ENCODE measurements around the gene ABCF2.

ABCF2 gene

DNA sequence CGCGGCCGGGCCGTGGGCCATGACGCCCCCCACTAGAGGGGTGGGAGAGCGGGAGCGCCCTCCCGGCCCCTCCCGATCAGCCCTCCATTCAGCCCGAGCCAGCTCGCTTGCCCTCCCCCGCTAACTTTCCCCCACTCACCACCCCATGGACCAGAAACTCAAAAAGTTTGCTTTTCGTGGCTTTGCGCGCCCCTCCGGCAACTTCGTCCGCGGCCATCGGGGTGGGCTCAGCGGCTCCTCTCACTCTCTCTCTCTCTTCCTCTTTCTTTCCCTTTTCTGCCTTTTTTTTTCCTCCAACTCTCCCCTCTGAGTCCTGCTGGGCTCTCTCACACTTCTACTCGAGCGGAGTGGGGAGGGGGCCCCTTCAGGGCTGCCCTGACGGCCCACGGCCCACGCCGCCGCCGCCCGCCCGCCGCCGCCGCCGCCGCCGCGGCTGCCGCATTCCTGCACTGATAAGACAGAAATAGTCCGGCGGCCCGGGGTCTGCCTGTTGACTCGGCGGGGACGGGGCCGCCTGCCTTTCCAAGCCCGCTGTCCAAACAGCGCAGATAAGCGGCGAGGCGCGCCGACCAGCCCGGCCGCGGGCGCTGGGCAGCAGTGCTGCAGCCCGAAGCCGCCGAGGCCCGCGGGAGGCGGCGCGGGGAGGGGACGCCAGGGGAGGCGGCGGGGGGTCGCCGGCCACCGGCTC is 21.5 kb upstream of the ABCF2 start, which contains the start of gene SMARCD3:
SMARCD3 (minus strand) TSS at position 349 of the 688 bp plus-strand sequence; CDS start at position 217, 132 bp downstream.
- no peak for DNase-seq (ENCODE audit: extremely low read depth, low read depth)
- TF ChIP-seq, protein P1, sequence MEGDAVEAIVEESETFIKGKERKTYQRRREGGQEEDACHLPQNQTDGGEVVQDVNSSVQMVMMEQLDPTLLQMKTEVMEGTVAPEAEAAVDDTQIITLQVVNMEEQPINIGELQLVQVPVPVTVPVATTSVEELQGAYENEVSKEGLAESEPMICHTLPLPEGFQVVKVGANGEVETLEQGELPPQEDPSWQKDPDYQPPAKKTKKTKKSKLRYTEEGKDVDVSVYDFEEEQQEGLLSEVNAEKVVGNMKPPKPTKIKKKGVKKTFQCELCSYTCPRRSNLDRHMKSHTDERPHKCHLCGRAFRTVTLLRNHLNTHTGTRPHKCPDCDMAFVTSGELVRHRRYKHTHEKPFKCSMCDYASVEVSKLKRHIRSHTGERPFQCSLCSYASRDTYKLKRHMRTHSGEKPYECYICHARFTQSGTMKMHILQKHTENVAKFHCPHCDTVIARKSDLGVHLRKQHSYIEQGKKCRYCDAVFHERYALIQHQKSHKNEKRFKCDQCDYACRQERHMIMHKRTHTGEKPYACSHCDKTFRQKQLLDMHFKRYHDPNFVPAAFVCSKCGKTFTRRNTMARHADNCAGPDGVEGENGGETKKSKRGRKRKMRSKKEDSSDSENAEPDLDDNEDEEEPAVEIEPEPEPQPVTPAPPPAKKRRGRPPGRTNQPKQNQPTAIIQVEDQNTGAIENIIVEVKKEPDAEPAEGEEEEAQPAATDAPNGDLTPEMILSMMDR (IDR thresholded peaks at IDR 0.05; ENCODE audit: low read depth, low read length), result no peak

GRCh38 chr7:151247611-151248345 is 20.8 kb upstream of the ABCF2 start:
- no peak for DNase-seq (ENCODE audit: extremely low read depth, low read depth)
- TF ChIP-seq, protein P1 (IDR thresholded peaks at IDR 0.05; ENCODE audit: low read depth, low read length), result no peak

DNA sequence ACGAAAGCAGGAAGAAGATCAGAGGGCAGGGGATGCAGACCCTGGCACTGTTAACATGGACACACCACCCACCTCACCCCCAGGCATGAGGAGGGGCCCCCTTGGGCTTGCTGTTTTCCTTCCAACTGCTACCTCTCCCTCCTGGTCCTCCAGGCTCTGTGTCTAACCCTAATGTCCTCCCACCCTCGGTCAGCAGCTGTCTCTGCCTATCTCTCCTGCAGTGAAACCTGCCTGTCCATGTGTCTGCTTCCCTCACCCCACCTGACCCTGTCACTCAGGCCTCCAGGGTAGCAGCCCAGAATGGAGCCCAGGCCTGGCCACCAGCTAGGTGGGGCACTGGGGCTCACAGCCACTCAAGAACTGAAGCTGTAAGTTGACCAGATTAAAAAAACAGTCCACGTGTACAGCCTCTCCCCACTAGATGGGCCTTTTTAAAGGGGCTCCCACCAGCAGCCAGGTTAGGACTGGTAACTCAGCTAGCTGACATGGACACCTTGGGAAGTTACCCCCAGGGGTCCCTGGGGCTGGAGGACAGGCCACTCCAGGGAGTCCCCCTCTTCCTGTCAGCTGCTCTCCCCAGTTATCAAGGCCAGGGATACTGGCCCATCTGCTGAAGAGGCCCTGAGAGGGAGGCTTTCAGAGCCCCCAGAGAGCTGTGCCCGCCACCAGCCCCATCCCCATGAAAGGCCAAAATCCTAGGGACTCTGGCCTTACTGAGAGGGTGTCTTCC is 20.0 kb upstream of the ABCF2 start:
- DNase-seq (ENCODE audit: extremely low read depth, low read depth), result no peak
- TF ChIP-seq, protein P1 (IDR thresholded peaks at IDR 0.05; ENCODE audit: low read depth, low read length), result no peak

DNA sequence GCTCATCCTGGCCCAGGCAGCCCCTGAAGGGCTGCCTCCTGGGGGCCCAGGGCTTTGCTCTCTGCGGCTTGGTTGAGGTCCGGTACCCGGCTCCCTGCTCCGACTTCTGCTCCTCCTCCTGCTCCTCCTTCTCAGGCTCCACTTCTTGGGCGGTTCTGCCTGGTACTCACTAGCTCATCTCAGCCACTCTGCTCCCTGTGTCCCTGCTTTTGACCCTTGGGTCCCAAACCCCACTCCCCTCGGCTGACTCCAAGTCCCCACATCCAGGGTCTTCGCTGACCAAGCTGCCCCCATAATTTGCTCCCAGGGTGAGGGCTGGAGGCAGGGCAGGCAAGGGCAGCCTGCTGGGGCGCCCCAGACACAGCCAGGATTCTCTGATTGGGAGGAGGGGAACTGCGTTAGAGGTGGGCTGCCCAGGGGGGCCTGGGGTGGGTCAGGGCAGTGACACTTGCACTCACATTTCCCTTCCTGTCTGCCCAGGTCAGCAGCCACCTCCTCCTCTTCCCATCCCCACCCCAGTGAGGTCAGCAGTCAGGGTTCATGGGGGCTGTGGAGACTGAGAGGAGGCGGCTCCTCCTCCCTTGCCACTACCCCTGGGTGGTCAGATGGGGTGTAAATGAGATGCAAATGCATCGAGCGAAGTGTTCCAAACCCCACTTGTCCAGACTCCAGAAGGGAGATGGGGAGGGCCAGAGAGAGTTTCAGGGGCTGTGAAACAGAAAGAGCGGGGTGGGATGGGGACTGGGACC is 19.3 kb upstream of the ABCF2 start:
- TF ChIP-seq, protein P1 (IDR thresholded peaks at IDR 0.05; ENCODE audit: low read depth, low read length), result no peak
- no peak for DNase-seq (ENCODE audit: extremely low read depth, low read depth)

DNA sequence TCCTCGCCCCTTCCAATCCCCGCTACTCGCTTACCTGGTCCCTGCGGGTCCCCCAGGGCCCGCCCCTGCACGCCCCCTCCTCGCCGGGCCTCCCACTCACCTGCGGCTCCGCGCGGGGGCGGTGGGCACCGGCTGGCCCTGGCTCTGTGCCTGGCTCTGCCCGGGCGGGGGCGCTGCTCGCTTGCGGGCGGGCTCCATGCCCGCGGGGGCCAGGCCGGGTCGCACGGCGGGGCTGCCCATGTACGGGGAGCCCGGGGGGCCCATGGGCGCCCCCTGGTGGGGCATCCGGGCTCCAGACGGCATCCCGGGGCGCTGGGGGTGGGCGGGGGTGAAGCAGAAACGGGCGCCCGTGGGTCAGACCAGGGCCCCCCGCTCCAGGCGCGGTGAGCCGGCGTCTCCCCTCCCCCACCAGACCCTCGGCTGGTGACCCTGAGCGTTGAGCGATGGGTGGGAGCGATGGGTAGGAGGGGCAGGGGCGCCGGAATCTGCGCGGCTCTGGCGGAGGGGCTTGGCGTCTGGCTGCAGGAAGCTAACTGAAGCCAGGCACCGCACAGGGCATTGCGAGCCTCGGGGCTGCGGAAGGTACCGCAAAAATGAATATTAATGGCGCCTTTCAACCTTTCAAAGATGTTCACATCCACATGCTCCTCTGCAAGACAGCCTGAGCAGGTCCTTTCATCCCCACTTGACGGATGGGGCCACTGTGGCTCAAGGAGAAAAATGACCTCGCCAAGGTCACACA is 18.5 kb upstream of the ABCF2 start:
- TF ChIP-seq, protein P1 (IDR thresholded peaks at IDR 0.05; ENCODE audit: low read depth, low read length), result peak; percentile 36
- no peak for DNase-seq (ENCODE audit: extremely low read depth, low read depth)

- no peak for DNase-seq (ENCODE audit: extremely low read depth, low read depth)
- TF ChIP-seq, protein P1 (IDR thresholded peaks at IDR 0.05; ENCODE audit: low read depth, low read length), result no peak
Measured at GRCh38 chr7:151244841-151245346, 17.9 kb upstream of the ABCF2 start.

Data from AG09319 (cell line).